Cardiac muscle cell (in vitro differentiated cells and primary cell): Measurements from ENCODE around the gene CAMKK1. TPM values are rescaled to one million over a fixed set of nuclear protein-coding genes. Genes with fewer than 3 reads are reported as not detected.
A peak's percentile ranks its signal among the peaks of the same experiment; 100 is the strongest.
"Not testable (repeated sequence)": the region's sequence is repeated elsewhere in the genome, so short reads cannot be mapped to it uniquely, and the experiment has no call there.

Source experiments
- DNase-seq, 2 donors: peaks; one replicate each; pipeline versions ENCODE4 v3.0.0 to v3.0.0-alpha.2; 2010 to 2017; ENCODE audit warnings: low read depth in 1 of 2, low spot score in 1 of 2
- H3K27ac ChIP-seq: fragments of 200-600 bp; sonication (generic); 2 replicates; pipeline ENCODE4 v1.5.1; 2016
- H3K27me3 ChIP-seq: fragments of 200-600 bp; sonication (generic); 2 replicates; pipeline ENCODE4 v1.6.0; 2016; ENCODE audit warnings: control low read depth
- H3K36me3 ChIP-seq: fragments of 200-600 bp; sonication (generic); 2 replicates; pipeline ENCODE4 v1.5.1; 2016; ENCODE audit warnings: control low read depth
- H3K4me1 ChIP-seq: fragments of 200-600 bp; sonication (generic); 2 replicates; pipeline ENCODE4 v1.8.1; 2017; ENCODE audit warnings: low read depth, mild to moderate bottlenecking, mixed run types
- H3K4me3 ChIP-seq: fragments of 200-600 bp; sonication (generic); 2 replicates; pipeline ENCODE4 v1.5.1; 2016; ENCODE audit warnings: mild to moderate bottlenecking
- H3K9me3 ChIP-seq: fragments of 200-600 bp; sonication (generic); 2 replicates; pipeline ENCODE4 v1.5.1; 2017; ENCODE audit warnings: low read depth, mild to moderate bottlenecking, control low read depth
- polyA plus RNA-seq: library from polyadenylated mRNA; unstranded; fragments of >200 nt; fragmentation: Nextera tagmentation; extraction: Ambion mirVana; gene quantifications from 2 replicates; pipeline ENCODE4 v1.2.1, GENCODE V29; 2016
- total RNA-seq: library from RNA; depleted of rRNA; stranded (reverse); fragments of >200 nt; gene quantifications from 2 replicates; pipeline ENCODE4 v1.2.3, GENCODE V29; 2016
- TF ChIP-seq, protein P1 (sequence below): IDR thresholded peaks from 2 replicates; pipeline ENCODE4 v1.5.1; 2012; ENCODE audit warnings: low read depth, mild to moderate bottlenecking, low read length

Gene CAMKK1
- total and polyA plus RNA-seq, 2 experiments from 2014 or later: 7.7 to 12.4 TPM

DNA sequence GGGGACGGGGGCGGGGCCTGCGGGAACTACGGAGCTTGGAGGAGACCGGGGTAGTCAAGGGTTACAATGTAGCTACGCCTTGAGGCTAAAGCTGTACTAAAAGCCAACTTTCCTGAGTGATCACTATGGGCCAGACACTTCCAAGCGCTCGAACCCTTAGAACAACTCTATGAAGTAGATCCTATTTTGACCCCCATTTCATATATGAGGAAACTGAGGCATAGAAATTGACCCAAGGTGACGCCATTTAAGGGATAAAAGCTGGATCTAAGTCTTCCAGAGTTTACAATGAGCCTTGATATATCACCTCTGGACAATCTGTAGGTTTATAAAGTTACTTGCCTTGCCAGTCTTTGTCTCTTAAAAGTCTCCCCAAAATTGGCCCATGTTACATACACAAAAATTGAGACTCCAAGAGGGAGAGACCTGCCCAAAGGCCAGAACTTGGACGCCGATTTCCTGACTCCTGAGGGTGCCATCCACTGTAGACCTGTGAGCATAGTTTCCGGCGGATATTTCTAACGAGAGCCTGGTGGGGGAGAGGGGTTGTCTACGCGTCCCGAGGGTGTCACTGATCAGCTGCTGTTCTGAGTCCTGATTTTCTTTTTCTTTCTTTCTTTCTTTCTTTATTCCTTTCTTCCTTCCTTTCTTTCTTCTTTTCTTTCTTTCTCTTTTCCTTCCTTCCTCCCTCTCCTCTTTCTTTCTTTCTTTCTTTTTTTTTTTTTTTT, 46.3 kb downstream of the CAMKK1 start:
- peaks cover 3% of the 10 kb centered on the region for H3K36me3 ChIP-seq
- no peaks in the 10 kb centered on the region for H3K27me3 ChIP-seq
- H3K4me3 ChIP-seq: no peak overlapping the region
- no peak overlapping the region for H3K27ac ChIP-seq
- no peaks in the 10 kb centered on the region for H3K9me3 ChIP-seq
- DNase-seq: no peak
- TF ChIP-seq, protein P1, sequence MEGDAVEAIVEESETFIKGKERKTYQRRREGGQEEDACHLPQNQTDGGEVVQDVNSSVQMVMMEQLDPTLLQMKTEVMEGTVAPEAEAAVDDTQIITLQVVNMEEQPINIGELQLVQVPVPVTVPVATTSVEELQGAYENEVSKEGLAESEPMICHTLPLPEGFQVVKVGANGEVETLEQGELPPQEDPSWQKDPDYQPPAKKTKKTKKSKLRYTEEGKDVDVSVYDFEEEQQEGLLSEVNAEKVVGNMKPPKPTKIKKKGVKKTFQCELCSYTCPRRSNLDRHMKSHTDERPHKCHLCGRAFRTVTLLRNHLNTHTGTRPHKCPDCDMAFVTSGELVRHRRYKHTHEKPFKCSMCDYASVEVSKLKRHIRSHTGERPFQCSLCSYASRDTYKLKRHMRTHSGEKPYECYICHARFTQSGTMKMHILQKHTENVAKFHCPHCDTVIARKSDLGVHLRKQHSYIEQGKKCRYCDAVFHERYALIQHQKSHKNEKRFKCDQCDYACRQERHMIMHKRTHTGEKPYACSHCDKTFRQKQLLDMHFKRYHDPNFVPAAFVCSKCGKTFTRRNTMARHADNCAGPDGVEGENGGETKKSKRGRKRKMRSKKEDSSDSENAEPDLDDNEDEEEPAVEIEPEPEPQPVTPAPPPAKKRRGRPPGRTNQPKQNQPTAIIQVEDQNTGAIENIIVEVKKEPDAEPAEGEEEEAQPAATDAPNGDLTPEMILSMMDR: no peak
- H3K4me1 ChIP-seq: no peaks in the 10 kb centered on the region

DNA sequence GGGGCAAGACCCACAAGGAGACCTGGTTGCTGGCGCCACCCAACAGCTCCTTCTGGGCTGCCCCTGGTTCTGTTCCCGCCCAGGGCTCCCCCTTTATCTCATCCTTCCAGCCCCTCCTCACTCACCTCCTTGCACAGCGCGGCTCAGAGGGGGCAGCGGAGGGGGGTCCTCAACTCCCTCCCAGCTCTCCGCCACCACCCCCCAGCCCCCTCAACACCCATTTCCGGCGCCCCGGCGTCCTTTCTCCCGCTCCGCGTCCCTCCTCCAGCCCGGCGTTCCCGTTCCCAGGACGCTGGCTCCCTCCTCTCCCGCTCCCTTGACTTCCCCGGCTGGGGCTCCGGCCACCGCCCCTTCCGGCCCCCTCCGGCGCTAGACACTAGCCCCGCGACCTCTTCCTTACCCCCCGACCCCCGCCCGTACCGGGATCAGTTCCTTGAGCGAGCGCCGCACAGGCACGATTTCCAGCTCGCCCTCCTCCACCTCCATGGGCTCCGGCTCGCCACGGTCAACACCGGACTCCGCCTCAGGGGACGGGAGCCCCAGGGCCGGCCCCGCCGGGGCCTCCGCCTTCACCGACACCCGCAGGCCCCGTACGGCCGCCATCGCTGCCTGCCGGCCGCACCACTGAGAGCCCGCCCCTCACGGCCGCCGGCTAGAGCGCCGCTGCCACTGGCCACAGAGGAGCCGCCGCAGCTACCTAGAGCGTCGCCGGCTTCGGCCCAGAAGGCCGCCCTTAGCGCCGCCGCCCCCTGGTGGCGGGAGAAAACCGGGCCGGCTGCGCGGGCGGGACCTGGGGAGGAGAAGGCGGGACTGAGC, 47.0 kb downstream of the CAMKK1 start, which contains the start of gene NCBP3:
Gene NCBP3, minus strand, starts transcription at position 626 of the 816 bp plus-strand sequence. Its CDS starts 23 bp downstream, at position 603.
- peak within 1 kb of the TSS; percentile 97 for H3K27ac ChIP-seq
- TF ChIP-seq, protein P1: peak; percentile 92
- no peaks in the 10 kb centered on the region for H3K27me3 ChIP-seq

DNA sequence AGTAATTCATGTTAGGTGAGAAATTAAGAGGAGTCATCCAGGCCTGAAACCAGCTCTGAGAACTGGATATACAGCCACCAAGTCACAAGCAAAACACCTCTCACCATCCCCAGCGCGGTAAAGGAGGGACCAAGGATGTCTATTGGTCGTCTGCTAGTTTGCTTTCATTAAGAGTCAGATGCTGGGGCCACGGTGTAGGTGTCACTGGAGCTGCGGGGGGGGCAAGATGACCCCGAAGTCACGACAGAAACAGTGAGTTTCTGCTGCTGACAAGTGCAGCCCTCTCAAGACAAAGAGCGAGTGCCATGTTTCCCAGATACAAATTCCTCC, 47.6 kb downstream of the CAMKK1 start:
- peak overlapping the region; percentile 97 for H3K27ac ChIP-seq
- no peak for DNase-seq
- TF ChIP-seq, protein P1: no peak

More for the DNA sequence above, 47.0 kb downstream of the CAMKK1 start, which contains the start of gene NCBP3:
- H3K9me3 ChIP-seq: no peaks in the 10 kb centered on the region
- H3K4me3 ChIP-seq: peak within 1 kb of the TSS; percentile 76
- peak; percentile 97 for DNase-seq
- H3K4me1 ChIP-seq: peaks cover 2% of the 10 kb centered on the region
- peaks cover 3% of the 10 kb centered on the region for H3K36me3 ChIP-seq

DNA sequence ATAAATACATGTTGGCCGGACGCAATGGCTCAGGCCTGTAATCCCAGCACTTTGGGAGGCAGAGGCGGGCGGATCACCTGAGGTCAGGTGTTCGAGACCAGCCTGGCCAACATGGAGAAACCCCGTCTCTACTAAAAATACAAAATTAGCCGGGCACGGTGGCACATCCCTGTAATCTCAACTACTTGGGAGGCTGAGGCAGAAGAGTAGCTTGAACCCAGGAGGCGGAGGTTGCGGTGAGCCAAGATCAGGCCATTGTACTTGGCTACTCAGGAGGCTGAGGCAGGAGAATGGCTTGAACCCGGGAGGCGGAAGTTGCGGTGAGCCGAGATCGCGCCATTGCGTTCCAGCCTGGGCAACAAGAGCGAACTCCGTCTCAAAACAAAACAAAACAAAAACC, 48.3 kb downstream of the CAMKK1 start:
- not testable (repeated sequence) for DNase-seq, H3K4me3 ChIP-seq, H3K9me3 ChIP-seq, H3K27me3 ChIP-seq, H3K36me3 ChIP-seq
- Histone ChIP-seq H3K27ac (peak overlapping the region; percentile 97), H3K4me1 (peaks cover 14% of the 10 kb centered on the region)

More for the DNA sequence above, 47.6 kb downstream of the CAMKK1 start:
- H3K4me3 ChIP-seq: peak overlapping the region; percentile 76
- peaks cover 7% of the 10 kb centered on the region for H3K4me1 ChIP-seq
- peaks cover 3% of the 10 kb centered on the region for H3K36me3 ChIP-seq
- no peaks in the 10 kb centered on the region for H3K27me3 ChIP-seq
- no peaks in the 10 kb centered on the region for H3K9me3 ChIP-seq

DNA sequence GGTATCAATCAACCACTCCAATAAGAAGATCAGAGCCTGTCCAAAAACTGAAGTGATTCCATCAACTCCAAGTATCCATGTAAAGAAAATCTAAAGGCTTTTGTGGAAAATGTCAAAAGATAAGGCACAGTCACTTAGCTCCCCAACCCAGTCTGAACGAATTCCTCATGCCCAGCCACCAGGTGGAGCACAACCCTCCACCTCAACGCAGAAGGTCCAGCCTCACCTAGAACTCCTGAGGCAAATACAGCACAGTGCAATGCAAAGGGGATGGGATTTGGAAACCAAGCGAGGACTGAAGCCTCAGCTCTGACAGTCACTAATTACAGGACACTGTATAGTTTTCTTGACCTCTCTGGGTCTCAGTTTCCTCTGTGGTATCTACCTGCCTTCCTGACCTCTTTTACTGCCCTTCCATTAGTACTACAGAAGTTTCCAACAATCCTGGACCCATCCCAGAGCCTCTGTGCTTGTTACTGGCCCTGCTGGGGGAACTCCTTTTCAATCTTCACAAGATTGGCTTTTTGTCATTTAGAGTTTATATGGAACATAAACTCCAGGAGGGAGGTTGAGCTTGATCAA, 48.8 kb downstream of the CAMKK1 start:
- H3K9me3 ChIP-seq: no peaks in the 10 kb centered on the region
- no peak overlapping the region for H3K4me3 ChIP-seq
- H3K36me3 ChIP-seq: peaks cover 13% of the 10 kb centered on the region
- DNase-seq: peak; percentile 47
- no peak overlapping the region for H3K27ac ChIP-seq
- TF ChIP-seq, protein P1: peak; percentile 62
- no peaks in the 10 kb centered on the region for H3K27me3 ChIP-seq
- H3K4me1 ChIP-seq: peaks cover 16% of the 10 kb centered on the region
